ENCODE results near the gene CALN1.

Gene CALN1

GRCh38 chr7:72446591-72447462 lies 34.7 kb upstream of the CALN1 start:
- Histone ChIP-seq H3K36me3 (ENCODE audit: insufficient read depth, low read length) (no peaks in the 10 kb centered on the region), H4K20me1 (ENCODE audit: insufficient read depth, low read length) (no peaks in the 10 kb centered on the region), H3F3A (ENCODE audit: insufficient read depth, low read length) (no peaks in the 10 kb centered on the region), H3K9me3 (ENCODE audit: low read length) (no peaks in the 10 kb centered on the region), H3K9ac (ENCODE audit: low read length) (no peak overlapping the region), H3K79me2 (ENCODE audit: insufficient read depth, low read length) (no peaks in the 10 kb centered on the region), H3K27ac (ENCODE audit: low read depth, low read length, poor library complexity, severe bottlenecking) (no peak overlapping the region), H2AFZ (ENCODE audit: low read length) (no peak overlapping the region), H3K4me2 (ENCODE audit: low read length) (no peak overlapping the region), H3K4me1 (ENCODE audit: insufficient read depth, low read length, severe bottlenecking) (no peaks in the 10 kb centered on the region), H3K4me3 (ENCODE audit: low read depth, low read length, poor library complexity, severe bottlenecking) (no peak overlapping the region), H3K9me2 (ENCODE audit: low read depth, low read length) (no peaks in the 10 kb centered on the region), H3K27me3 (ENCODE audit: insufficient read depth, low read length) (peaks cover 6% of the 10 kb centered on the region)
- TF ChIP-seq EZH2 (IDR thresholded peaks at IDR 0.05; ENCODE audit: borderline replicate concordance, low read length) (no peak), CTCF (IDR thresholded peaks at IDR 0.05; ENCODE audit: low read length) (no peak)

GRCh38 chr7:72446131-72446530 lies 34.0 kb upstream of the CALN1 start:
- H2AFZ ChIP-seq (ENCODE audit: low read length) = no peak overlapping the region
- H3K36me3 ChIP-seq (ENCODE audit: insufficient read depth, low read length) = no peaks in the 10 kb centered on the region
- no peaks in the 10 kb centered on the region for H4K20me1 ChIP-seq (ENCODE audit: insufficient read depth, low read length)
- no peak overlapping the region for H3K4me3 ChIP-seq (ENCODE audit: low read depth, low read length, poor library complexity, severe bottlenecking)
- H3F3A ChIP-seq (ENCODE audit: insufficient read depth, low read length) = no peaks in the 10 kb centered on the region
- no peaks in the 10 kb centered on the region for H3K4me1 ChIP-seq (ENCODE audit: insufficient read depth, low read length, severe bottlenecking)
- H3K9me3 ChIP-seq (ENCODE audit: low read length) = no peaks in the 10 kb centered on the region
- H3K79me2 ChIP-seq (ENCODE audit: insufficient read depth, low read length) = no peaks in the 10 kb centered on the region
- no peak overlapping the region for H3K27ac ChIP-seq (ENCODE audit: low read depth, low read length, poor library complexity, severe bottlenecking)
- no peak overlapping the region for H3K9ac ChIP-seq (ENCODE audit: low read length)
- no peak for TF ChIP-seq CTCF (IDR thresholded peaks at IDR 0.05; ENCODE audit: low read length)
- no peak for TF ChIP-seq EZH2 (IDR thresholded peaks at IDR 0.05; ENCODE audit: borderline replicate concordance, low read length)
- no peaks in the 10 kb centered on the region for H3K9me2 ChIP-seq (ENCODE audit: low read depth, low read length)
- H3K27me3 ChIP-seq (ENCODE audit: insufficient read depth, low read length) = peaks cover 6% of the 10 kb centered on the region
- no peak overlapping the region for H3K4me2 ChIP-seq (ENCODE audit: low read length)

GRCh38 chr7:72445580-72445979 lies 33.4 kb upstream of the CALN1 start:
- no peaks in the 10 kb centered on the region for H3K9me2 ChIP-seq (ENCODE audit: low read depth, low read length)

More at GRCh38 chr7:72445580-72445979, 33.4 kb upstream of the CALN1 start:
- H3K4me3 ChIP-seq (ENCODE audit: low read depth, low read length, poor library complexity, severe bottlenecking) = no peak overlapping the region
- no peak overlapping the region for H3K4me2 ChIP-seq (ENCODE audit: low read length)
- no peaks in the 10 kb centered on the region for H3K36me3 ChIP-seq (ENCODE audit: insufficient read depth, low read length)
- H3F3A ChIP-seq (ENCODE audit: insufficient read depth, low read length) = no peaks in the 10 kb centered on the region
- H4K20me1 ChIP-seq (ENCODE audit: insufficient read depth, low read length) = no peaks in the 10 kb centered on the region
- TF ChIP-seq EZH2 (IDR thresholded peaks at IDR 0.05; ENCODE audit: borderline replicate concordance, low read length) = no peak
- TF ChIP-seq CTCF (IDR thresholded peaks at IDR 0.05; ENCODE audit: low read length) = no peak
- H3K9me3 ChIP-seq (ENCODE audit: low read length) = no peaks in the 10 kb centered on the region
- peaks cover 6% of the 10 kb centered on the region for H3K27me3 ChIP-seq (ENCODE audit: insufficient read depth, low read length)
- no peaks in the 10 kb centered on the region for H3K4me1 ChIP-seq (ENCODE audit: insufficient read depth, low read length, severe bottlenecking)
- no peaks in the 10 kb centered on the region for H3K79me2 ChIP-seq (ENCODE audit: insufficient read depth, low read length)
- H3K27ac ChIP-seq (ENCODE audit: low read depth, low read length, poor library complexity, severe bottlenecking) = no peak overlapping the region
- H3K9ac ChIP-seq (ENCODE audit: low read length) = no peak overlapping the region
- H2AFZ ChIP-seq (ENCODE audit: low read length) = no peak overlapping the region
